Upper lobe of left lung (tissue), 6 donors: Measurements from ENCODE around the gene SEPTIN2. TPM values are rescaled to one million over a fixed set of nuclear protein-coding genes. Genes with fewer than 3 reads are reported as not detected.

Experiments
- ATAC-seq, 2 donors: fragments of 200-7000 bp; cut with Tn5 transposase; one replicate each; pipeline ENCODE4 v1.9.1; 2022; ENCODE audit warnings: mild to moderate bottlenecking in 2 of 2, moderate library complexity in 2 of 2; ENCODE audit not compliant: low FRiP score in 2 of 2
- DNase-seq, 2 donors: peaks; one replicate each; pipeline ENCODE4 v3.0.0-alpha.2; 2019 to 2020
- H3K27ac ChIP-seq, 4 donors: fragments of 200-600 bp; sonication (generic); one replicate each; pipeline ENCODE4 v1.5.1; 2016 to 2019
- H3K27me3 ChIP-seq, 4 donors: fragments of 200-600 bp; sonication (generic); one replicate each; pipeline ENCODE4 v1.5.1; 2017 to 2019
- H3K36me3 ChIP-seq, 4 donors: fragments of 200-600 bp; sonication (generic); one replicate each; pipeline ENCODE4 v1.5.1; 2016 to 2019
- H3K4me1 ChIP-seq, 4 donors: fragments of 200-600 bp; sonication (generic); one replicate each; pipeline ENCODE4 v1.5.1; 2018 to 2019
- H3K4me3 ChIP-seq, 4 donors: fragments of 200-600 bp; sonication (generic); one replicate each; pipeline ENCODE4 v1.5.1; 2017 to 2019; ENCODE audit warnings: mild to moderate bottlenecking in 2 of 4, moderate library complexity in 1 of 4
- H3K9me3 ChIP-seq, 4 donors: fragments of 200-600 bp; sonication (generic); one replicate each; pipeline ENCODE4 v1.5.1; 2018 to 2019
- CTCF ChIP-seq, 6 experiments: fragments of 450-650 bp in 4 of 6; fragments of 200-600 bp in 2 of 6; sonication (generic) in 2 of 6; IDR thresholded peaks; one replicate each; pipeline ENCODE4 v1.5.1; 2016 to 2019; ENCODE audit warnings: antibody characterized with exemption in 6 of 6
- EP300 ChIP-seq, 4 donors: sonication (generic); formaldehyde crosslinking; IDR thresholded peaks; one replicate each; pipeline ENCODE4 v1.5.1; 2017; ENCODE audit warnings: antibody characterized with exemption in 4 of 4, control low read depth in 2 of 4
- POLR2A ChIP-seq, 4 donors: fragments of 450-650 bp; IDR thresholded peaks; one replicate each; pipeline ENCODE4 v1.5.1; 2016 to 2017; ENCODE audit warnings: antibody characterized with exemption in 4 of 4, mild to moderate bottlenecking in 2 of 4
- POLR2AphosphoS5 ChIP-seq, 2 donors: sonication (generic); formaldehyde crosslinking; IDR thresholded peaks; one replicate each; pipeline ENCODE4 v1.5.1; 2017; ENCODE audit warnings: antibody characterized with exemption in 2 of 2
- WGBS, 2 donors: methylation state at CpG; one replicate each; pipeline ENCODE4 v1.1.5; 2017 to 2018; 5-methylcytosine and 5-hydroxymethylcytosine counted together
- total RNA-seq, 6 donors: library from RNA; depleted of rRNA in 4 of 6; stranded (reverse); fragments of >200 nt in 4 of 6; gene quantifications; one replicate each; pipeline versions ENCODE4 v1.1.0 to v1.2.1, GENCODE V29; 2016 to 2021
- donor health status: DM: no; HTN: no; CAD: no; lungs with moderate emphysema.
- donor health status: DM: no; HTN: yes; CAD: no; lungs with severe emphysema.

The SEPTIN2 gene
- total RNA-seq, 6 donors from 2014 or later = 213 to 322 (median 252) TPM

- TF ChIP-seq POLR2AphosphoS5 (IDR thresholded peaks at IDR 0.05) (no peak), EP300 (IDR thresholded peaks at IDR 0.05) (no peak), CTCF (IDR thresholded peaks at IDR 0.05) (no peak), POLR2A (IDR thresholded peaks at IDR 0.05) (no peak)
- Histone ChIP-seq H3K4me1 (peaks cover 3 to 22% (median 12%) of the 10 kb centered on the region in 4 donors), H3K27me3 (no peaks in the 10 kb centered on the region), H3K4me3 (no peak overlapping the region), H3K9me3 (no peaks in the 10 kb centered on the region), H3K36me3 (peaks cover 29 to 96% (median 65%) of the 10 kb centered on the region in 4 donors), H3K27ac (no peak overlapping the region)
- DNase-seq (peak in 1 of 2 donors; percentile 54), ATAC-seq (no peak)
- 93 to 95% methylated on average over 8 of the region's 8 CpGs for WGBS, 2 donors
Observed at GRCh38 chr2:241349941-241350340, 34.2 kb downstream of the SEPTIN2 start.

GRCh38 chr2:241350530-241350877 is 34.8 kb downstream of the SEPTIN2 start:
- DNase-seq (no peak), ATAC-seq (no peak)
- H3K9me3 ChIP-seq = no peaks in the 10 kb centered on the region
- H3K27me3 ChIP-seq = no peaks in the 10 kb centered on the region
- TF ChIP-seq POLR2A (IDR thresholded peaks at IDR 0.05) (no peak), CTCF (IDR thresholded peaks at IDR 0.05) (no peak), EP300 (IDR thresholded peaks at IDR 0.05) (no peak), POLR2AphosphoS5 (IDR thresholded peaks at IDR 0.05) (no peak)
- H3K4me1 ChIP-seq = peaks cover 3 to 24% (median 15%) of the 10 kb centered on the region in 4 donors
- no peak overlapping the region for H3K27ac ChIP-seq
- no peak overlapping the region for H3K4me3 ChIP-seq
- 75 to 83% methylated on average over 2 of the region's 2 CpGs for WGBS, 2 donors
- H3K36me3 ChIP-seq = peaks cover 29 to 90% (median 63%) of the 10 kb centered on the region in 4 donors

GRCh38 chr2:241350878-241351639 is 35.3 kb downstream of the SEPTIN2 start:
- DNase-seq = no peak
- peak overlapping the region in 1 of 4 donors; percentile 1 for H3K27ac ChIP-seq

GRCh38 chr2:241351640-241352031 is 35.9 kb downstream of the SEPTIN2 start:
- ATAC-seq (no peak), DNase-seq (no peak)
- Histone ChIP-seq H3K27ac (peak overlapping the region in 1 of 4 donors; percentile 1), H3K4me3 (no peak overlapping the region), H3K36me3 (peaks cover 29 to 79% (median 53%) of the 10 kb centered on the region in 4 donors), H3K27me3 (no peaks in the 10 kb centered on the region), H3K9me3 (no peaks in the 10 kb centered on the region), H3K4me1 (peaks cover 3 to 19% (median 12%) of the 10 kb centered on the region in 4 donors)
- TF ChIP-seq CTCF (IDR thresholded peaks at IDR 0.05) (no peak), POLR2A (IDR thresholded peaks at IDR 0.05) (no peak), POLR2AphosphoS5 (IDR thresholded peaks at IDR 0.05) (no peak), EP300 (IDR thresholded peaks at IDR 0.05) (no peak)
- WGBS, 2 donors = 58 to 66% methylated on average over 3 of the region's 3 CpGs

More at GRCh38 chr2:241350878-241351639, 35.3 kb downstream of the SEPTIN2 start:
- ATAC-seq = no peak
- H3K27me3 ChIP-seq = no peaks in the 10 kb centered on the region
- TF ChIP-seq POLR2AphosphoS5 (IDR thresholded peaks at IDR 0.05) = no peak
- no peak for TF ChIP-seq CTCF (IDR thresholded peaks at IDR 0.05)
- TF ChIP-seq POLR2A (IDR thresholded peaks at IDR 0.05) = no peak
- TF ChIP-seq EP300 (IDR thresholded peaks at IDR 0.05) = no peak
- no peak overlapping the region for H3K4me3 ChIP-seq
- WGBS, 2 donors = 63 to 78% methylated on average over 9 of the region's 9 CpGs
- H3K4me1 ChIP-seq = peaks cover 3 to 19% (median 12%) of the 10 kb centered on the region in 4 donors
- peaks cover 29 to 84% (median 59%) of the 10 kb centered on the region in 4 donors for H3K36me3 ChIP-seq
- H3K9me3 ChIP-seq = no peaks in the 10 kb centered on the region
